MM.1S (cell line): ENCODE results near the gene SH3BGRL3.
A peak's percentile ranks its signal among the peaks of the same experiment; 100 is the strongest.

Experiments
- DNase-seq: peaks from one replicate; pipeline ENCODE4 v3.0.0-alpha.2; 2015
- H2AFZ ChIP-seq: fragments of 300-600 bp; sonication (generic); 2 replicates; pipeline ENCODE4 v1.6.0; 2016; ENCODE audit warnings: antibody characterized with exemption, low read length
- H3F3A ChIP-seq: fragments of 300-600 bp; sonication (generic); 2 replicates; pipeline ENCODE4 v1.6.1; 2016; ENCODE audit warnings: mild to moderate bottlenecking, antibody characterized with exemption, low read length, moderate library complexity, mixed read lengths; ENCODE audit not compliant: insufficient read depth
- H3K27ac ChIP-seq: fragments of 300-600 bp; sonication (generic); 2 replicates; pipeline ENCODE4 v1.5.1; 2016; ENCODE audit warnings: mild to moderate bottlenecking, low read length
- H3K27me3 ChIP-seq: fragments of 300-600 bp; sonication (generic); replicated peaks from 2 replicates; pipeline ENCODE4 v1.6.0; 2016; ENCODE audit warnings: low read length; ENCODE audit not compliant: insufficient read depth
- H3K36me3 ChIP-seq: fragments of 300-600 bp; sonication (generic); replicated peaks from 2 replicates; pipeline ENCODE4 v1.6.1; 2016; ENCODE audit warnings: mild to moderate bottlenecking, low read length, mixed read lengths; ENCODE audit not compliant: insufficient read depth
- H3K4me1 ChIP-seq: fragments of 300-600 bp; sonication (generic); 2 replicates; pipeline ENCODE4 v1.6.1; 2016; ENCODE audit warnings: low read length, mixed read lengths
- H3K4me2 ChIP-seq: fragments of 300-600 bp; sonication (generic); 2 replicates; pipeline ENCODE4 v1.6.0; 2016; ENCODE audit warnings: low read depth, low read length
- H3K4me3 ChIP-seq: fragments of 300-600 bp; sonication (generic); 2 replicates; pipeline ENCODE4 v1.5.1; 2016; ENCODE audit warnings: low read length, mixed read lengths
- H3K79me2 ChIP-seq: fragments of 300-600 bp; sonication (generic); 2 replicates; pipeline ENCODE4 v1.6.1; 2016; ENCODE audit warnings: mixed run types, low read length, mixed read lengths
- H3K9ac ChIP-seq: fragments of 300-600 bp; sonication (generic); 2 replicates; pipeline ENCODE4 v1.6.1; 2016; ENCODE audit warnings: low read length, mixed read lengths
- H3K9me2 ChIP-seq: fragments of 300-600 bp; sonication (generic); replicated peaks from 2 replicates; pipeline ENCODE4 v1.6.1; 2016; ENCODE audit warnings: mild to moderate bottlenecking, low read length, mixed read lengths; ENCODE audit not compliant: insufficient read depth
- H3K9me3 ChIP-seq: fragments of 300-600 bp; sonication (generic); replicated peaks from 2 replicates; pipeline ENCODE4 v1.6.1; 2016; ENCODE audit warnings: mild to moderate bottlenecking, low read length, mixed read lengths; ENCODE audit not compliant: insufficient read depth
- H4K20me1 ChIP-seq: fragments of 300-600 bp; sonication (generic); 2 replicates; pipeline ENCODE4 v1.6.1; 2016; ENCODE audit warnings: mild to moderate bottlenecking, low read length, moderate library complexity, mixed read lengths; ENCODE audit not compliant: insufficient read depth
- CTCF ChIP-seq: fragments of 300-600 bp; sonication (generic); IDR thresholded peaks from 2 replicates; pipeline ENCODE4 v1.5.1; 2016; ENCODE audit warnings: antibody characterized with exemption, low read length, mixed read lengths
- EZH2 ChIP-seq: fragments of 300-600 bp; sonication (generic); optimal IDR thresholded peaks from 2 replicates; pipeline ENCODE3; 2017; ENCODE audit warnings: low read depth, mild to moderate bottlenecking, antibody characterized with exemption, low read length, mixed read lengths
- EZH2phosphoT487 ChIP-seq: fragments of 300-600 bp; sonication (generic); IDR thresholded peaks from 2 replicates; pipeline ENCODE4 v1.6.1; 2018; ENCODE audit warnings: antibody characterized with exemption, low read length

The SH3BGRL3 gene

GRCh38 chr1:26320896-26321295, 41.0 kb downstream of the SH3BGRL3 start:
- Histone ChIP-seq H3F3A (no peaks in the 10 kb centered on the region), H3K9me3 (no peaks in the 10 kb centered on the region), H3K27me3 (no peaks in the 10 kb centered on the region), H3K4me1 (peaks cover 18% of the 10 kb centered on the region), H2AFZ (0 out of 2 replicates have a peak overlapping the region, but pooled peaks have one; percentile 16), H3K4me3 (no peak overlapping the region), H4K20me1 (no peaks in the 10 kb centered on the region), H3K27ac (no peak overlapping the region), H3K9ac (no peak overlapping the region), H3K36me3 (no peaks in the 10 kb centered on the region), H3K9me2 (no peaks in the 10 kb centered on the region), H3K79me2 (no peaks in the 10 kb centered on the region), H3K4me2 (no peak overlapping the region)
- no peak for TF ChIP-seq EZH2phosphoT487
- no peak for TF ChIP-seq EZH2
- TF ChIP-seq CTCF, result no peak
- no peak for DNase-seq

GRCh38 chr1:26321315-26322041, 41.6 kb downstream of the SH3BGRL3 start:
- Histone ChIP-seq H3K79me2 (no peaks in the 10 kb centered on the region), H3K36me3 (no peaks in the 10 kb centered on the region), H3K4me3 (no peak overlapping the region)

GRCh38 chr1:26322042-26322331, 42.1 kb downstream of the SH3BGRL3 start:
- Histone ChIP-seq H3K27me3 (no peaks in the 10 kb centered on the region), H3K4me1 (peaks cover 10% of the 10 kb centered on the region), H3K36me3 (no peaks in the 10 kb centered on the region), H2AFZ (no peak overlapping the region), H3K4me3 (no peak overlapping the region), H3K27ac (no peak overlapping the region), H4K20me1 (no peaks in the 10 kb centered on the region), H3K9me3 (no peaks in the 10 kb centered on the region), H3K9me2 (no peaks in the 10 kb centered on the region), H3K9ac (no peak overlapping the region), H3F3A (no peaks in the 10 kb centered on the region), H3K4me2 (no peak overlapping the region), H3K79me2 (no peaks in the 10 kb centered on the region)
- no peak for DNase-seq
- TF ChIP-seq EZH2 (no peak), EZH2phosphoT487 (no peak), CTCF (no peak)

More at GRCh38 chr1:26321315-26322041, 41.6 kb downstream of the SH3BGRL3 start:
- Histone ChIP-seq H3K27me3 (no peaks in the 10 kb centered on the region), H2AFZ (peak overlapping the region; percentile 16; the same call in 1 of the 2 replicates), H3F3A (no peaks in the 10 kb centered on the region), H3K27ac (no peak overlapping the region), H3K9ac (no peak overlapping the region), H3K9me2 (no peaks in the 10 kb centered on the region), H3K4me2 (no peak overlapping the region), H4K20me1 (no peaks in the 10 kb centered on the region), H3K9me3 (no peaks in the 10 kb centered on the region), H3K4me1 (peaks cover 12% of the 10 kb centered on the region)
- TF ChIP-seq CTCF (peak; percentile 94), EZH2phosphoT487 (no peak)
- DNase-seq, result peak; percentile 83
